GM18526 (cell line): ENCODE results near the gene SCAI.

ENCODE experiments used
- POLR2A ChIP-seq: IDR thresholded peaks from 3 replicates; pipeline ENCODE4 v1.6.1; 2011; ENCODE audit not compliant: insufficient read length; ENCODE audit errors: extremely low read depth

The SCAI gene

DNA sequence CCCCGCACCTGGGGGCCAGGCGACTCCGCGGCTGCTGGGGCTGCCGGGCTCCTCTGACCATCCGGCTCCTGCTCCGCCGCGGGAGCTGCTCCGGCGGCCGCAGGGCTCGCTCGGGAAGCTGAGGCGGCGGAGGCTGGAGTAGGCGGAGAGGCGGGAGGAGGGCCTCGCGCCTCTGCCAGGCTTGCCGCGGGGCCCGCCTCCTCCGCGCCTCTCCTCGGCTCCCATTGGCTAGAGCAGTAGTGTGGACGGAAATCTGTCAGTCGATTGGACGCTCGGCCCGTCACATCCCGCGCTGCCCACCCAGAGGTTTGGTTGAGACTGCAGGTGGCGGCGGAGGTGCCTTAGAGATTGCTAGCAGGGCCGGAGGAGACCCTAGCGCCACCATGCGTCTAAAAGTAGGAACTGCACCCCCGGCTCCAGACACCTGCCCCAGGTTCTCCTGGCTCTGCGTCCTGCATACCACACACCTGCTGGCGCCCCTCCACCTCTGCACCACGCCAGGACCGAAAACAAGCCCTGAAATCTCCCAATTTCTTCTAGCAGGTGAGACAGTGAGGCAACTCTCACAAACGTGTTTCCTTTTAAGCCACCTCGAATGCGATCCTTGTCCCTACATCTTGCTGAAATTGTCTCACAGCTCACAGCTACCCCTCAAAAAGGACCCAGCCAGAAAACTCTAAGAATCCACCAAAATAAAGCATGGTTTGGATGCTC, at the start of gene SCAI:
SCAI (minus strand) TSS at position 152 of the 714 bp plus-strand sequence; CDS start at position 61, 91 bp downstream.
- TF ChIP-seq POLR2A = peak; percentile 42

DNA sequence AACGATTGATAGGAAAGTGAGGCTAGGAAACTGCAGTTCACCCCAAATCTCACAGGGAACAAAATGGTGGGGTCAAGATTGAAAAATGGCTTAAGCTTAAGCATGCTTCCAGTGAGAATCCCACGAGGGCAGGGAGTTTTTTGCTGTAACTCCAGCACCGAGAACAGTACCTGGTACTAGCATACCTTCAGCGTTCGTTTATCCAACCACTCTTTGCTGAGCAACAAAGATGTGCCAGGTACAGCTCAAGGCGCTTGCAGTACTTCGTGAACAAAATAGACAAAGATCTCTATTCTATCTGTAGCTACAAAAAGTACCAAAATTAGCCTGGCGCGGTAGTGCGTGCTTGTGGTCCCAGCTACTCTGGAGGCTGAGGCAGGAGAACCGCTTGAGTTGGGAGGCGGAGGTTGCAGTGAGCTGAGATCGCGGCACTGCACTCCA, 47.1 kb upstream of the SCAI start:
- TF ChIP-seq POLR2A = no peak

DNA sequence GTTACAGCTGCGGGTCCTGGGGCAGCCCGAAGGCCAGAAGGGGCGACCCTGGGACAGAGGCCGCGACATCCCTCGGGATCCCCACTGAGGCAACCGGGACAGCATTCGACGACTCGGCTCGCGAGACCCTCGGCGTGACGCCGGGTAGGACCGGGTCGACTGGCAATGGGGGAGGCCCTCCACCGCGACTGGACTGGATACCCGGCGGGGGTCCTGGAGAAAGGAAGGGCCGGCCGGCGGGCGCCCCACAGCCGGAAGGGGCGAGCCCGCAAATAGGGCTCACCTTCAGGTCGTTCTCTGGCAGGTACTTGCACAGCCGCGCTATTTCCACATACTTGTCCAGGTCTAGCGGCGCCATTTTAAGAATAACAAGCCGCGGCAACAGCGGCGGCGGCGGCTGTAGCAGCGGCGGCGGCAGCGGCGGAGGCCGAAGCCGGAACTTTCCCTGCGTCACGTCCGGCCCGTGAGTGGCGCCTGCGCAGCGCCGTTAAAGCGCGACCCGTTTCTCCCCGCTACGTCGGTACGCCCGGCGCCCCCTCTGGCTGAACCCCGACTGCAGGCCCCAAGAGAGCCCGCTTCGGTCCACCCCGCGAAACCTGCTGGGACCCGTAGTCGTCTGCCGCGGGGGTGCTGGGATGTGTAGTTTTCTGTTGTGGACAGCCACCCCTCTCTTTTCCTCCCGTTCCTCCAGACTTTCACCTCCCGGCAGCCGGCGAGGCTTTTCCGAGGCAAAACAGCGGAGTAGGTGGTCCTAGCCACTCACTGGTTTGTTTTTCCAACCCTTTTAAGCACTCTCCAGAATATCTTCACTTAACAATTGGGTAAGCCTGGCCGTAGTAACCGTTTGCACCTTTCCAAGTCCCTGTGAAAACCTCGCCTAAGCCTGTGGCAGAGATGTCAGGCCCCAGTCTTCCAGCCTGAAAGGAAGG, 46.3 kb upstream of the SCAI start, which contains the start of gene PPP6C:
PPP6C (minus strand) TSS at position 443 of the 929 bp plus-strand sequence; CDS start at position 358, 85 bp downstream.
- TF ChIP-seq POLR2A = peak; percentile 79

DNA sequence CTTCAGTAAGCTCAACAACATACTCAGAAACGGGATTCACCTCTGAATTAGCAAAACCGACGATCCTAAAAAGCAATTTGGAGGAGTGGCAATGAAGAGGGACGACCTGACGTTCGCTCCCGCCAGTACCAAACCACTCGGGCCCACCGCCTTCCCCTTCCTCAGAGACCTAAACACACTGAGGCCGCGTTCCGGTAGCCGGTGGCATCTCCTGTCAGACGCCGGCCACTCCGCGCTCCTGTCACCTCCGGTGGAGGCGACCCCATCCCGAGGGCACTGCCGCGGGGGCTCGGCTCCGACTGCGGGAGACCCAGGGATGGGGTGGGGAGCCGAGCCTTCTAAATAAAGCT, 45.7 kb upstream of the SCAI start:
- no peak for TF ChIP-seq POLR2A

DNA sequence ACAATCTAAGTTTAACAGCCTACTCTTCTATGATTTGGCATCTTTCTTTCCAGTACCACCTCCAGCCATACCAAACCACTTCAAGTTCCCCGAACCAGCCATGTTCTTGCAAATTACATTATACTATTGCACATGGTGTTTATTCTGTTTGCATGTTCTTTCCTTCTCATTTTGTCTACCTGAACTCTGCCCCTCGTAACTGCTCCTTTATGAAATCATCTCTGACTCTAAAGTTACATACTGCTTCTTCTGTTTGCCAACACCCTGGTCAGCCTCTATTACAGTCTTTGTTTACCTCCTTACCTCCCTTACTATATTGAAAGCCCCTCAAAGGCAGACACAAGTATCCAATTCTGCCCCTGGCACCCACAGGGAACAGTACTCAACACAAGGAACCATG, 40.2 kb upstream of the SCAI start:
- TF ChIP-seq POLR2A = no peak

DNA sequence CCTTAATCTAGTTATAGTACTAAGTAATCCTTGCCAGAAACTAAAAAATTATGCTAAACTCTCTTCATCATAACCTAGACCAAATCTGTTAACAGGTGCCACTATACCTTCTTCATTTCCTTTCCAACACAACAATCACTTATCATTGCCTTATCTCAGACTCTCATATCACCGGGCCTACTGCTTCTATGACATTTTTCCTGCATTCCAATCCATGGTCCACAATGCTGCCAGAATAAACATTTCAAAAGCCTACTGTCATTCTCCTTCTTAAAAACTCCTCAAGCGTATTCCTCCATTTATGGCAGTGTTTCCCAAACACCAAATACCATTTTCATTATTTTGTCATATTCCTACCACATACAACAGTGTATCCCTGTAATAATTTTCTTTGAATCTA, 39.7 kb upstream of the SCAI start:
- TF ChIP-seq POLR2A = no peak

DNA sequence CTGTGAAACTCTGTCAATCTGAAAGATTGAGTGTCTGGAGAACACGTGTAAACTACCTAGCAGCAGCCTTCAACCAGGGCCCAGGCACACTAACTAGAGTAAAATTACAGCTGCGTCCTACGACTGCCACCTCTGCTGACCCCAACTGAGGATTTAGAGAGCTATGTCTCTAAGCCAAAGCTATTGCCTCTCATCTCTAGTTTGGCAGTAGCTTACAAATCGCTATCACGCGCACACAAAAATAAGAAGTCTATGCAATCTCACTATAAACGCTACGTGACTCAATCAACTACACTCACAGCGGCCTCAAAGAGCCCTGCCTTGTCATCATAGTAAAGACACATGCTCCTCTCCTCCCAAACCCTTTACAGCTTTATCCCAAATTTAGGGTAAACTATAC, 37.5 kb upstream of the SCAI start:
- no peak for TF ChIP-seq POLR2A

DNA sequence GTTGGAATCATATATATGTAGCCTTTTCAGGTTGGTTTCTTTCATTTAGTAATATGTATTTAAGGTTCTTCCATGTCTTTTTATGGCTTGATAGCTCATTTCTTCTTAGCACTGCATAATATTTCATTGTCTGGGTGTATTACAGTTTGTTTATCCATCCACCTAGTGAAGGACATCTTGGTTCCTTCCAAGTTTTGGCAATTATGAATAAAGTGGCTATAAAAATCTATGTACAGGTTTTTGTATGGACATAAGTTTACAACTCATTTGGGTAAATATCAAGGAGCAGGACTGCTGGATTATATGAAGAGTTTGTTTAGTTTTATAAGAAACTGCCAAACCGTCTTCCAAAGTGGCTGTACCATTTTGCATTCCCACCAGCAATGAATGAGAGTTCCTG, 34.6 kb upstream of the SCAI start:
- no peak for TF ChIP-seq POLR2A

DNA sequence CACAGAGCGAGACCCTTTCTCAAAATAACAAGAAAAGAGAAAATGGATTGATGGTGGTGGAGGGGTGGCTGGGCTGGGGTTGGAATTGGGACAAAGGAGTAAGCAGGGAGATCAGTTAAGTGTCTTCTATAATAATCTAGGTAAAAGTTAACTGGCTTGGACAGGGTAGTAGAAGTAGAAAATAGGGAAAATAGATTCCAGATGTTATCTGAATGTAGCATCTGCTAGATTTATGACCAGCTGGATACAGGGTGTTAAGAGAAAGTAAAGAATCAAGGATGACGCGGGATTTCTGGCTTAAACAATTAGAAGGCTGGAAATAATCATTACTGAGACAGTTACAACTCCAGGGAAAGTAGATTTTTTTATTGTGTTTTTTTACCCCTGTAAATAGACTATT, 33.3 kb upstream of the SCAI start:
- no peak for TF ChIP-seq POLR2A

DNA sequence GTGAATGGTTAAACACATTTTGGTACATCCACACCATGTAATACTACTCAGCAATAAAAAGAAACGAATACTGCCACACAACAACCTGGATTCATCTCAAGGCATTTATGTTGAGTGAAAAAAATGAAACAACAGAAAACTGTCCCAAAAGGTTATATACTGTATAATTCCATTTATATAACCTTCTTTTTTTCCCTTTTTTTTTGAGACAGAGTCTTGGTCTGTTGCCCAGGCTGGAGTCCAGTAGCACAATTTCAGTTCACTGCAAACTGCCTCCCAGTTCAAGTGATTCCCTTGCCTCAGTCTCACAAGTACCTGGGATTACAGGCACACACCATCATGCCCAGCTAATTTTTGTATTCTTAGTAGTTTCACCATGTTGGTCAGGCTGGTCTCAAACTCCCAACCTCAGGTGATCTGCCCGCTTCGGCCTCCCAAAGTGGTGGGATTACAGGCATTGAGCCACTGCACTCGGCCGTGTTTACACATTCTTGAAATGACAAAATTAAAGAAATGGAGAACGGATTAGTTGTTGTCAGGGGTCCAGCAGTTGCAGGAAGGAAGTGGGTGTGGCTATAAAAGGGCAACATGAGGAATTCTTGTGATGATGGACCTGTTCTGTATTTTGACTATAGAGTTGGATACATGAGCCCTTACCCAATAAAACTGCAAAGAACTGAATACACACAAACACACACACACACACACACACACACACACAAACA, 28.9 kb upstream of the SCAI start:
- no peak for TF ChIP-seq POLR2A

DNA sequence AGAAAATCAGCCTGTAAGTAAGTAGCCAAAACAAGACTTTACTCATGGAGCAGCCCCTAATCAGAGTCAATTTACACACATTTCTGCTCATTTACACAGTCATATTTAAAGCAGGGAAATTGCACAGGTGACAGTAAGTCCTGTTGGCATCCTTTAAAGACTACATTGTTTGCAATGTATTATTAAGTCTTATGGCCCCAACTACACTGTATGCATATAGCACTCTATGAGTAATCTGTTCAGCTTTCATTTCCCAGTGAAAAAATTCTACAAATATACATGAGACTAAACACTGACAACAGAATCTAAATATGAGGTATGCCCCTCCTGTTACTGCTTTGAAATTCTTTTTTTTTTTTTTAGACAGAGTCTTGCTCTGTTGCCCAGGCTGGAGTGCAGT, 26.6 kb upstream of the SCAI start:
- no peak for TF ChIP-seq POLR2A

DNA sequence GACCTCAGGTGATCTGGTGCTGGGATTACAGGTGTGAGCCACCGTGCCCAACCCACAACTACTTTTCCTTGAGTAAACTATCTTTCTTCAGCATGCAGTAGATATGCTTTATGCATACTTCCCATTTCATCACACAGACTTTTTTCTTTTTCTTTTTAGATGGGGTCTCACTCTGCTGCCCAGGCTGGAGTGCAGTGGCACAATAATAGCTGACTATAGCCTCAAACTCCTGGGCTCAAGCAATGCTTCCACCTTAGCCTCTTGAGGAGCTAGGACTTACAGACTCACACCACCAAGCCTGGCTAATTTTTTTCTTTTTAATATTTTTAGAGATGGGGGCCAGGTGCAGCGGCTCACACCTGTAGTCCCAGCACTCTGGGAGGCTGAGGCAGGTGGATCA, 23.4 kb upstream of the SCAI start:
- TF ChIP-seq POLR2A = no peak

DNA sequence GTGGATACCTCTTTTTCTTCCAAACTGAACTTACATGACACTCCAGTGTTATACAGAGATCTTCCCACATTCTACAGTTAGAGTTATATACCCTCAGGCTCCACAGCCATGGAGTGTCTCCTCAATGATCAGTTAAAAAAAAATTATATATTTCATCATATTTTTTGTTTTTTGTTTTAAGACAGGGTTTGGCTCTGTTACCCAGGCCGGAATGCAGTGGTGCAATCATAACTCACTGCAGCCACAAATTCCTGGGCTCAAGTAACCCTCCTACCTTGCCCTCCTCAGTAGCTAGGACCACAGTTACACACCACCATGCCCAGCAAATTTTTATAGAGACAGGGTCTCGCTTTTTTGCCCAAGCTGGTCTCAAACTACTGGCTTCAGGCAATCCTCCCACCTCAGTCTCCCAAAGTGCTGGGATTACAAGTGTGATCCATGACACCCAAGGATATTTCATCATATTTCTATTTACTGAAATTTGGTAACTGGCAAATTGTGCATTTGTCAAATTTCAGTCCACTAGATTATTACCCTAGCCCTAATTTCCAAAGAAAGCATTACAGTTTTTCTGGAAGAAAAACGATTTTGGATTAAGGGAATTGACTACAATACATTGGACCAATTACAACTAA, 18.1 kb upstream of the SCAI start:
- TF ChIP-seq POLR2A = no peak

DNA sequence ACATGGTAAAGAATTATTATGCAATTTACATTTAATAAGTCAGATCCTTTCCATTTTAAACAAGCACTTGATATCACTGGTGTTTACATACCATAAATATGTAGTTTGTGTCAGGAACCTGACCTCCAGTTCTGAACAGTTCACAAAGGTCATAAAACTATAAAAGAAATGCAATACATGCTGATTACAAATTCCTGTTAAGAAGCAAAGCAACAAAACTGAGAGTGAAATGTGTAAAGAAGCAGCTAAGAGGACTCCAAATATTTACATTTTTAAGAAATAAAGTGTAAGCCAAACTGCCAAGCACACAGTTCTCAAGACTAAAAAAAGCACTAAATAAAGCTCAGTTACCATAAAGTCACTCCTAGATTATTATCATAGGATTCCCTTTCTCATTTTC, 17.4 kb upstream of the SCAI start:
- TF ChIP-seq POLR2A = no peak

DNA sequence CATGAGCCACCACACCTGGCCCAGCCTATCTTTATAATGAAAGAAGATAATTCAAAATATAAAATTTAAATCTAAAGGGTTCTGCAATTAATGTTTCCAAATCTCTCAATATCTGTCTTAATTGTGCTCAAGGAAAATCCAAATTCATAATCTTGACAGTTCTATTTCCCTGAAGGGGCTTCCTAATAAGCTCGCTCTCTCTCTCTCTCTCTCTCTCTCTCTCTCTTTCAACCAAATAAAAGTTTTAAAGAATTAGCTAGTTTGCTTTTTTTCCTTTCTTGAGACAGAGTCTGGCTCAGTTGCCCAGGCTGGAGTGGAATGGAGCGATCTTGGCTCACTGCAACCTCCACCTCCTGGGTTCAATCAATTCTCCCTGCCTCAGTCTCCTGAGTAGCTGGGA, 13.2 kb upstream of the SCAI start:
- no peak for TF ChIP-seq POLR2A
